SU-DHL-6 (cell line): ENCODE data around the gene ERAL1.

ENCODE experiments used
- H2AFZ ChIP-seq: fragments of 200-600 bp; sonication (generic); 2 replicates; pipeline ENCODE4 v1.6.1; 2014; ENCODE audit warnings: low read depth, mild to moderate bottlenecking, moderate library complexity, mixed read lengths, antibody characterized with exemption, low read length; ENCODE audit not compliant: severe bottlenecking
- H3F3A ChIP-seq: fragments of 200-600 bp; shearing (Covaris generic); 2 replicates; pipeline ENCODE4 v1.6.0; 2016; ENCODE audit warnings: antibody characterized with exemption, mild to moderate bottlenecking; ENCODE audit not compliant: insufficient read depth
- H3K27ac ChIP-seq: fragments of 200-600 bp; sonication (generic); 2 replicates; pipeline ENCODE4 v1.5.1; 2016; ENCODE audit warnings: low read depth, mild to moderate bottlenecking, low read length, moderate library complexity, mixed read lengths
- H3K27me3 ChIP-seq: fragments of 200-600 bp; sonication (generic), shearing (Covaris generic); 2 replicates; pipeline ENCODE4 v1.6.0; 2014; ENCODE audit warnings: mild to moderate bottlenecking, low read length
- H3K36me3 ChIP-seq: fragments of 200-600 bp; sonication (generic); 2 replicates; pipeline ENCODE4 v1.6.1; 2014; ENCODE audit warnings: mild to moderate bottlenecking, low read length, mixed read lengths
- H3K4me2 ChIP-seq: fragments of 300-600, 200-600 bp; shearing (Covaris generic), sonication (generic); 2 replicates; pipeline ENCODE4 v1.6.0; 2014; ENCODE audit warnings: low read length, low read depth, mild to moderate bottlenecking; ENCODE audit not compliant: poor library complexity, severe bottlenecking
- H3K4me3 ChIP-seq: fragments of 200-600 bp; sonication (generic); 2 replicates; pipeline ENCODE4 v1.5.1; 2014; ENCODE audit warnings: antibody characterized with exemption, low read length, mild to moderate bottlenecking, mixed read lengths; ENCODE audit not compliant: insufficient read depth, poor library complexity, severe bottlenecking
- H3K79me2 ChIP-seq: fragments of 200-600 bp; sonication (generic); 2 replicates; pipeline ENCODE4 v1.6.1; 2014; ENCODE audit warnings: mild to moderate bottlenecking, low read length, moderate library complexity; ENCODE audit not compliant: insufficient read depth
- H3K9ac ChIP-seq: fragments of 200-600 bp; sonication (generic); 2 replicates; pipeline ENCODE4 v1.7.0; 2014; ENCODE audit warnings: mild to moderate bottlenecking, low read length
- H3K9me2 ChIP-seq: fragments of 200-600 bp; sonication (generic); replicated peaks from 2 replicates; pipeline ENCODE4 v1.6.1; 2014; ENCODE audit warnings: low read length; ENCODE audit not compliant: insufficient read depth
- H3K9me3 ChIP-seq: fragments of 200-600 bp; sonication (generic); 2 replicates; pipeline ENCODE4 v1.6.1; 2014; ENCODE audit warnings: low read length, mixed read lengths; ENCODE audit not compliant: insufficient read depth
- H4K20me1 ChIP-seq: fragments of 200-600 bp; sonication (generic); 2 replicates; pipeline ENCODE4 v1.6.1; 2014; ENCODE audit warnings: low read depth, mild to moderate bottlenecking, antibody characterized with exemption, low read length, moderate library complexity, mixed read lengths
- CTCF ChIP-seq: fragments of 200-600 bp; sonication (generic); IDR thresholded peaks from one replicate; pipeline ENCODE4 v1.5.1; 2017; ENCODE audit warnings: antibody characterized with exemption, mild to moderate bottlenecking, low read length, moderate library complexity; ENCODE audit not compliant: insufficient read depth, poor library complexity, severe bottlenecking
- EZH2phosphoT487 ChIP-seq: fragments of 200-600 bp; sonication (generic), shearing (Covaris generic); conservative IDR thresholded peaks from 2 replicates; pipeline ENCODE4 v1.6.1; 2018; ENCODE audit warnings: mild to moderate bottlenecking, antibody characterized with exemption, low read length, moderate library complexity, mixed read lengths

The ERAL1 gene

DNA sequence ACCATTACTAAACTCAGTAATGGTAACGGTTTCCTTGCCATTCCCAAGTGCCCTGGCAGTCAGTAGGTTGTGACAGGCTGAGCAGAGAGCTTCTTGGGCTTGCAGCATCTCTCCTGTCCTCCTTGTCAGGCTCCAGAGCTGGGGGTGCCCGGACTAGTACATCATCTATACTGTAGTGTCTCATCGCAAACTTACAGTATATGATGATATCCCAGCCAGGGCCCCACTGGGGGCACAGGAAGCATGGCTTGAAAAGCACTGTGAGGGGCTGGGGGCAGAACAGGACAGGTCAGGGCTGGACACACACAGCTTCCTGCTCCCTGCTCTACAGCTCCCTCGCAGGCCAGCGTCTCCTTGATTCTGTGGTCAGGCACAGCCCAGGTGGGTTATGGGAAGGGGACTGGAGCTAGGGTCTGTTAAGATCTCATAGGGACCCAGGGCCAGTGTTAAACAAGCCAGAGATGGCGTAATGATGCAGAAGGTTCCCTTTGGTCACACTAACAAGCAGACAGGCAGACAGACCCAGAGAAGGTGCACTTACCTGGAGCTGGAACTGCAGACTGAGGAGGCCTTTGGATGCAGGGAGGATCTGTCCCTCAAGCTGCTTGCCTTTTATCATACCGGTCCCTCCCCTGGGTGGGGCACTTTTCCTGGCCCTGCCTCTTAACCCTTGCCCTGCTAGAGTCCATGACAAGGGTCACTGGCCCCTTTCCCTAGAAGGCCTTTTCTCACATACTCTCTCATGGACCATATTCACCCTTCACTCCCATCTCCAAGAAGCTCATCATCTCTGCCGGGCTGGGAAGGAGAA lies 6.8 kb downstream of the ERAL1 start:
- H3K9me3 ChIP-seq: no peaks in the 10 kb centered on the region
- no peaks in the 10 kb centered on the region for H3K36me3 ChIP-seq
- no peak overlapping the region for H3K27ac ChIP-seq
- H3K79me2 ChIP-seq: no peaks in the 10 kb centered on the region
- H4K20me1 ChIP-seq: no peaks in the 10 kb centered on the region
- no peak overlapping the region for H2AFZ ChIP-seq
- H3K4me3 ChIP-seq: no peak overlapping the region
- no peaks in the 10 kb centered on the region for H3K27me3 ChIP-seq
- TF ChIP-seq EZH2phosphoT487 (no peak), CTCF (no peak)
- H3K4me2 ChIP-seq: no peak overlapping the region
- no peak overlapping the region for H3K9ac ChIP-seq
- H3F3A ChIP-seq: no peaks in the 10 kb centered on the region
- H3K9me2 ChIP-seq: no peaks in the 10 kb centered on the region

DNA sequence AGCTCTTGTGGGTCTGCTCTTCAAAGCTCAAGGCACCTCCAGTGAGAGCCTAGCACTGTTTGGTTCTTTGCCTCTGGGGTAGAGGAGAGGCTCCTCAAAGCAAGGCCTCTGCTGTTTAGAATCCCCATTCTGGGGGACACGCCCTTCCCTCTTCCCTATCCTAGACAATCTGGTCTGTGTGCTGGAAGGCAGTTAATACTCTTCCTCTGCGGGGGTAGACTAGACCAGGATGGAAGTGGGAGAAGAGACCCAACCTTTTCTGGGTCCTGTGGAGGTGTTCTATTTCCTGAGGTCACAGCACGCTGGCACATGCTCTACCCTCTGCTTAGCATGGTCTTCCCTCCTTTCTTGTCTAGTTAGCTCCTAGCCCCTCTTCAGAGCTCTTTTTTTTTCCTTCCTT lies 7.7 kb downstream of the ERAL1 start:
- H4K20me1 ChIP-seq: no peaks in the 10 kb centered on the region
- H3K27me3 ChIP-seq: no peaks in the 10 kb centered on the region
- no peaks in the 10 kb centered on the region for H3K9me2 ChIP-seq
- no peak overlapping the region for H3K4me3 ChIP-seq
- H3F3A ChIP-seq: no peaks in the 10 kb centered on the region
- H3K9ac ChIP-seq: no peak overlapping the region
- TF ChIP-seq CTCF (no peak), EZH2phosphoT487 (no peak)
- H3K9me3 ChIP-seq: no peaks in the 10 kb centered on the region
- no peak overlapping the region for H3K27ac ChIP-seq
- H2AFZ ChIP-seq: no peak overlapping the region
- no peak overlapping the region for H3K4me2 ChIP-seq
- no peaks in the 10 kb centered on the region for H3K36me3 ChIP-seq
- no peaks in the 10 kb centered on the region for H3K79me2 ChIP-seq

- H2AFZ ChIP-seq: no peak overlapping the region
- TF ChIP-seq CTCF: no peak
- TF ChIP-seq EZH2phosphoT487: no peak
- H3K4me3 ChIP-seq: no peak overlapping the region
- H3K79me2 ChIP-seq: no peaks in the 10 kb centered on the region
- no peak overlapping the region for H3K9ac ChIP-seq
- H3K9me3 ChIP-seq: no peaks in the 10 kb centered on the region
- no peak overlapping the region for H3K4me2 ChIP-seq
- H3K36me3 ChIP-seq: no peaks in the 10 kb centered on the region
- H3K27ac ChIP-seq: no peak overlapping the region
- H4K20me1 ChIP-seq: no peaks in the 10 kb centered on the region
- H3K27me3 ChIP-seq: no peaks in the 10 kb centered on the region
- no peaks in the 10 kb centered on the region for H3F3A ChIP-seq
- H3K9me2 ChIP-seq: no peaks in the 10 kb centered on the region
Observed at GRCh38 chr17:28863953-28864352, 9.1 kb downstream of the ERAL1 start.
